IPS-15b (cell line): ENCODE results near the gene SUPT4H1.

Experiments
- H3K27me3 ChIP-seq: one replicate; pipeline ENCODE4 v1.6.1; 2013; ENCODE audit warnings: low read length; ENCODE audit not compliant: control insufficient read depth, insufficient read depth
- H3K36me3 ChIP-seq: one replicate; pipeline ENCODE4 v1.6.1; 2013; ENCODE audit warnings: low read length; ENCODE audit not compliant: control insufficient read depth, insufficient read depth
- H3K4me1 ChIP-seq: one replicate; pipeline ENCODE4 v1.6.1; 2013; ENCODE audit warnings: mild to moderate bottlenecking, low read length; ENCODE audit not compliant: control insufficient read depth, insufficient read depth
- H3K4me3 ChIP-seq: one replicate; pipeline ENCODE4 v1.5.1; 2013; ENCODE audit warnings: low read depth, low read length
- H3K9ac ChIP-seq: one replicate; pipeline ENCODE4 v1.6.1; 2013; ENCODE audit warnings: low read depth, mild to moderate bottlenecking, low read length
- H3K9me3 ChIP-seq: one replicate; pipeline ENCODE4 v1.6.1; 2013; ENCODE audit warnings: mild to moderate bottlenecking, low read length; ENCODE audit not compliant: control insufficient read depth, insufficient read depth

Gene SUPT4H1

GRCh38 chr17:58329035-58329809 lies 22.8 kb downstream of the SUPT4H1 start:
- Histone ChIP-seq H3K4me3 (peak overlapping the region; percentile 30), H3K36me3 (peaks cover 3% of the 10 kb centered on the region), H3K27me3 (peaks cover 3% of the 10 kb centered on the region), H3K9me3 (no peaks in the 10 kb centered on the region), H3K4me1 (peaks cover 23% of the 10 kb centered on the region), H3K9ac (no peak overlapping the region)

- H3K27me3 ChIP-seq: peaks cover 10% of the 10 kb centered on the region
- no peaks in the 10 kb centered on the region for H3K9me3 ChIP-seq
- peak within 1 kb of the TSS; percentile 30 for H3K4me3 ChIP-seq
- H3K36me3 ChIP-seq: peaks cover 3% of the 10 kb centered on the region
- H3K4me1 ChIP-seq: peaks cover 21% of the 10 kb centered on the region
- no peak within 1 kb of the TSS for H3K9ac ChIP-seq
These were observed 23.6 kb downstream of the SUPT4H1 start, which contains the start of gene TSPOAP1 for GRCh38 chr17:58328195-58329034. Gene TSPOAP1, minus strand, starts transcription at chr17:58328795. Its CDS starts 875 bp downstream, at chr17:58327920.

- H3K27me3 ChIP-seq: peaks cover 17% of the 10 kb centered on the region
- no peak overlapping the region for H3K9ac ChIP-seq
- H3K9me3 ChIP-seq: no peaks in the 10 kb centered on the region
- H3K4me1 ChIP-seq: peaks cover 17% of the 10 kb centered on the region
- peaks cover 3% of the 10 kb centered on the region for H3K36me3 ChIP-seq
- no peak overlapping the region for H3K4me3 ChIP-seq
These were observed 24.4 kb downstream of the SUPT4H1 start for GRCh38 chr17:58327363-58328194.

GRCh38 chr17:58326609-58327362 lies 25.2 kb downstream of the SUPT4H1 start:
- peaks cover 19% of the 10 kb centered on the region for H3K27me3 ChIP-seq
- peaks cover 3% of the 10 kb centered on the region for H3K36me3 ChIP-seq
- no peak overlapping the region for H3K4me3 ChIP-seq
- H3K9ac ChIP-seq: no peak overlapping the region
- peaks cover 17% of the 10 kb centered on the region for H3K4me1 ChIP-seq
- no peaks in the 10 kb centered on the region for H3K9me3 ChIP-seq

- peaks cover 19% of the 10 kb centered on the region for H3K27me3 ChIP-seq
- H3K4me1 ChIP-seq: peaks cover 17% of the 10 kb centered on the region
- no peak overlapping the region for H3K4me3 ChIP-seq
- peaks cover 2% of the 10 kb centered on the region for H3K36me3 ChIP-seq
- no peak overlapping the region for H3K9ac ChIP-seq
- no peaks in the 10 kb centered on the region for H3K9me3 ChIP-seq
These were observed 26.0 kb downstream of the SUPT4H1 start for GRCh38 chr17:58325976-58326468.

- H3K4me1 ChIP-seq: peaks cover 17% of the 10 kb centered on the region
- H3K4me3 ChIP-seq: no peak overlapping the region
- peaks cover 19% of the 10 kb centered on the region for H3K27me3 ChIP-seq
- H3K9ac ChIP-seq: no peak overlapping the region
- H3K9me3 ChIP-seq: no peaks in the 10 kb centered on the region
- H3K36me3 ChIP-seq: no peaks in the 10 kb centered on the region
These were observed 26.7 kb downstream of the SUPT4H1 start for GRCh38 chr17:58325289-58325726.

- Histone ChIP-seq H3K4me1 (peaks cover 12% of the 10 kb centered on the region), H3K36me3 (no peaks in the 10 kb centered on the region), H3K27me3 (peaks cover 19% of the 10 kb centered on the region), H3K4me3 (peak overlapping the region; percentile 73), H3K9me3 (no peaks in the 10 kb centered on the region), H3K9ac (peak overlapping the region; percentile 60)
These were observed 27.4 kb downstream of the SUPT4H1 start for GRCh38 chr17:58324409-58325288.

GRCh38 chr17:58324056-58324408 lies 28.0 kb downstream of the SUPT4H1 start:
- peaks cover 8% of the 10 kb centered on the region for H3K4me1 ChIP-seq
- H3K9me3 ChIP-seq: no peaks in the 10 kb centered on the region
- peaks cover 19% of the 10 kb centered on the region for H3K27me3 ChIP-seq
- peak overlapping the region; percentile 65 for H3K9ac ChIP-seq
- H3K4me3 ChIP-seq: peak overlapping the region; percentile 73
- no peaks in the 10 kb centered on the region for H3K36me3 ChIP-seq

- H3K4me1 ChIP-seq: peaks cover 6% of the 10 kb centered on the region
- H3K9me3 ChIP-seq: no peaks in the 10 kb centered on the region
- H3K9ac ChIP-seq: peak overlapping the region; percentile 65
- H3K4me3 ChIP-seq: peak overlapping the region; percentile 73
- no peaks in the 10 kb centered on the region for H3K36me3 ChIP-seq
- peaks cover 19% of the 10 kb centered on the region for H3K27me3 ChIP-seq
These were observed 28.5 kb downstream of the SUPT4H1 start for GRCh38 chr17:58323366-58324055.
